ENCODE data around the gene DHRSX.
"Not testable (repeated sequence)": the region's sequence is repeated elsewhere in the genome, so short reads cannot be mapped to it uniquely, and the experiment has no call there.

Gene DHRSX

GRCh38 chrX:2419418-2419817, 81.4 kb downstream of the DHRSX start:
- DNase-seq: not testable (repeated sequence)

- no peak for DNase-seq
Measured at GRCh38 chrX:2418000-2418399, 82.8 kb downstream of the DHRSX start.

- DNase-seq: no peak
Measured at GRCh38 chrX:2416851-2417604, 83.7 kb downstream of the DHRSX start.

DNA sequence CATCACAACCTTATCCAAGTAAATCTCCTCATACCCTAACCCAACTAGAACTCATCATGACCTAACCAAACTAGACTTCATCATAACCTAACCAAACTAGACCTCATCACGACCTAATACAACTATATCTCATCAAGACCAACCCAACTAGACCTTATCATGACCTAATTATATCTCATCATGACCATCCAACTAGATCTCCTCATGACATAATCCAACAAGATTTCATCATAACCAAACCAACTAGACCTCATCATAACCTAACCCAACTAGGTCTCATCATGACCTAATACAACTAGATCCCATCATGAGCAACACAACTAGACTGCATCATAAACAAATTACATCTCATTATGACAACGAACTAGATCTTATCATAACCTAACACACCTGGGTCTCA, 86.4 kb downstream of the DHRSX start:
- DNase-seq: no peak

- no peak for DNase-seq
Measured at GRCh38 chrX:2413969-2414368, 86.8 kb downstream of the DHRSX start.

DNA sequence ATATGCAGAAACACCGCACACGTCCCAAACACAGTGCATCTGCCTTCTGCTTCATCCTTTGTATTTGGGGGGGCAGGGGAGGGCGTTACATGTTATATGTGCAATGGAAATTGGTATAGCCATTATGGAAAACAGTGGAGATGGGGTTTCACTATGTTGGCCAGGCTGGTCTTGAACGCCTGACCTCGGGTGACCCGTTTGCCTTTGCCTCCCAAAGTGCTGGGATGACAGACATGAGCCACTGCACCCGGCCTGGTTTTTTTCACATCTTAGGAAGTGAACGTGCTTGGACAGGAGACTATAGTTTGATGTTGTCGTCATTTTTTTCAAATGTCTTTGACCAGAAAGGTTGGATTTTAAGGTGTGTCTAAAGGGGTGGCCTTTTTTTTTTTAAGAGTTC, 88.6 kb downstream of the DHRSX start:
- no peak for DNase-seq

DNA sequence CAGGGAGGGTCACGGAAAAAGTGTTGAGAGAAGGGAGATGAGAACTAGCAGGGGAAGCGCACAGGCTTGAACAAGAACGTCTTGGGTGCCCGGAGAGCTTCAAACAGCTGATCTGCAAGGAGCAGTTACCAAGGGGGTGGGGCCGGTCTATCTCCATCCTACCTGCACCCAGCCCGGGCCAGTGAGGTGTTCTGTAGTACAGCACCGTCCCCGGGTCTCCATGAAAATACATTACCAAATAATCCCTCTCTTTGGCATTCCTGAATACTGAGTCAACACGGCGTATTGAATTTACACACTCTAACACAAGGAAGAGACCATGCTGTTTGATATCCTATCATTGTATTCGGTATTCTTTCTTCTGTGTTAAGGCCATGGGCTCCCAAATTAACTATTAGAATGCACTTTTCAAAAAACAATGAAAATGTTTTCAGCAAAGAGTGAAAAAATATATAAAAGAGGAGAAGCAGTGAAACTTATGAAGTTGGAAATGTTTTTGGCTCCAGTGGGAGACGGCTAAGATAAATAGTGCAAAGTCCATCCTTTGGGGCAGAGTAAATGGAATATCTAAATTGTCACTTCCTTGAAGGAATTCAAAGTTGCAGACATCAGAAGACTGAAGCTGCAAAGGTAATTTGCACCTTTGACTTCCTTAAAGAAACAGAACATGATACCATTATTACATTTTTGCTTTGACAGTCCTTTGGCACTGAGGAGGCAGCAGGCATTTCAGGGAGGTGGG, 90.3 kb downstream of the DHRSX start:
- no peak for DNase-seq

DNA sequence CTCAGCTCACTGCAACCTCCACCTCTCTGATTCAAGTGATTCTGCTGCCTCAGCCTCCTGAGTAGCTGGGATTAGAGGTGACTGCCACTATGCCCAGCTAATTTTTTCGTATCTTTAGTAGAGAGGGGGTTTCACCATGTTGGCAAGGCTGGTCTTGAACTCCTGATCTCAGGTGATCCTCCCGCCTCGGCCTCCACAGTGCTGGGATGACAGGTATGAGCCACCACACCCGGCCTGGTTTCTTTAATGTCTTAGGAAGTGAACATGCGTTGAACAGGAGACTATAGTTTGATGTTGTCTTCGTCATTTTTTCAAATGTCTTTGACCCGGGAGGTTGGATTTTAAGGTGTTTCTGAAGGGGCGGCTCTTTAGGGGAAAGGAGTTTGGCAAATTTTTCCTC, 91.0 kb downstream of the DHRSX start:
- DNase-seq: no peak

GRCh38 chrX:2408856-2409255, 91.9 kb downstream of the DHRSX start:
- no peak for DNase-seq

DNA sequence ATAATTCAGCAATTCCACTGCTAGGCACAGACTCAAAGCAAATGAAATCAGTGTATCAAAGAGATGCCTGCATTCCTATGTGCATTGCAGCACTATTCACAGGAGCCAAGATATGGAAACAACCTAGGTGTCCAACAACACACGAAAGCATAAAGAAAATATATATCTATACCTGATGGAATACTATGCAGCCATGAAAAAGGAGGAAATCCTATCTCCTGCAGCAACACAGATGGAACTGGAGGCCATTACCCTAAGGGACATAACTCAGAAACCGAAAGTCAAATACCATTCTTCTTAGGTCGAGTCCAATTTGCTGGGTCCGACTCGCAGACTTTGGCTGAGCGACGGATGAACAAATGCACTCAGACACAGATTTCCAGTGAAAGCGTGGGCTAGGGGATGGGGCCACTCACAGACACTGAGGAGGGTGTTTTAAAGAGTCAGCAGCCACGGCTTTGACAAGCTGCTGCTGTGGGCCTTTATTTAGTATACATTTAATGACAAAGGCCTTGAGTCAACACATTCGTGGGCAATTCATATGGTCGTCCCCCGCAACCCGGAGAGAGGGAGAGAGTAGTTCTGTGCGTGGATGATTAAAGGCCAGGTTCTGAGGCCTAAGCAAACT, 93.8 kb downstream of the DHRSX start:
- DNase-seq: no peak

GRCh38 chrX:2404776-2405175, 96.0 kb downstream of the DHRSX start:
- no peak for DNase-seq

DNA sequence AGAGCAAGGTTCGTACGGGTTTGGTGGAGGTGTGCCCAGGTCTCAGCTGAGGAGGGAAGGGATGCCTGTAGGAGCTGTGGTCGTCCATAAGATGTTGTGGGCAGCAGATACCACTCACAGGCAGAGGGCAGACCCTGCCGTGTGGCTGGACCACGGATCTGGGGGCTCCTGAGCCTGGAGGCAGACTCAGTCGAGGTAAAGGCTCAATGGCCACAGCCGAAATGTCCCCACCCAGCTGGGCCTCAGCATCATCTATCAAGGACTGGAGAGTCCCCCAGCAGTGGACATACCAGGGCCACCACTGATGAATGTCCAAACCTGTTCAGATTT, 98.5 kb downstream of the DHRSX start:
- no peak for DNase-seq

DNA sequence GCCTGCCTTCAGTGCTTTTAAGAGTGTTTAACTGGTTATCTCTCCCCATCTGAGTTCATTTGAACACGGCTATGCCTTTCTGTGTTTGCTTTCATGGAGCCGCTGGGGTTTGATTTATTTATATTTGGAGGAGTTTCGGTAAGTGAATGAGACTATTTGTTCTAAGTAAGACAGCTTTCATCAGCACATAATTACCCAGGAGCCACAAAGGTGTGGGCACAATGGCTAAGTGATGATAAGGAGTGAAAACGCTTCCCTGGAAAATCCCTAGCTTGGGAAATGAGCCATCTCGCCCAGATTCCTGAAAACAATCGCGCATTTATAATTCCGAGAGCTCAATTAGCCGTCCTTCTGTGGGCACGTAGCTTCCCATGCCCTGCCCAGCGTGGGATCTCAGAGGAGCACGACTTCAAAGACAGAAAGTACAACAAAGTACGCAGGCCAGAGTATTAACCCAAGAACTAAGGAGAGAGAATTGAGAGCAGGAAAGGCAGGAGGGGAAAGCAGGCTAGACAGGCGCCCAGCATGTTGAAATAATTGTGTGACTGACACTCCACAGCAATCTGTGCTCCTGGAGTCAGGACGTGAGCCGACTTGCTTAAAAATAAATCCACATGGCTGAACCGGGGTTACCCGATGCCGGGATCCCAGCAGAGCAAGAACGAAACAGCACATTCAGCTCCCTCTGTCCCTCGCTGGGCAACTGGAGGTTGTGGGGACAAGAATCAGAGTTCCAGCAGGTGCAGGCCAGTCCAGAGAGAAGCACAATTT, 99.0 kb downstream of the DHRSX start:
- DNase-seq: no peak

DNA sequence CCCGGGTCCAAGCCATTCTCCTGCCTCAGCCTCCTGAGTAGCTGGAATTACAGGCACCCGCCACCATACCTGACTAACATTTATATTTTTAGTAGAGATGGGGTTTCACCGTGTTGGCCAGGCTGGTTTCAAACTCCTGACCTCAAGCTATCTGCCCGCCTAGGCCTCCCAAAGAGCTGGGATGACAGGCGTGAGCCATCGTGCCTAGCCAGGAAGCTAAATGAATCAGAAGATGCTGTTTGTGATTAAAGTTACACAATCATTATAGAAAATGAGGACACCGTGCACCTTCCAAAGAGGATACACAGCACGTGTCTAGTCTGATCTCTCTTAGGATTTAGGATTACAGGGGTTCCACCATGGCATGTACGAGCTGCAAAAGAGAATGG, 99.6 kb downstream of the DHRSX start:
- DNase-seq: no peak

DNA sequence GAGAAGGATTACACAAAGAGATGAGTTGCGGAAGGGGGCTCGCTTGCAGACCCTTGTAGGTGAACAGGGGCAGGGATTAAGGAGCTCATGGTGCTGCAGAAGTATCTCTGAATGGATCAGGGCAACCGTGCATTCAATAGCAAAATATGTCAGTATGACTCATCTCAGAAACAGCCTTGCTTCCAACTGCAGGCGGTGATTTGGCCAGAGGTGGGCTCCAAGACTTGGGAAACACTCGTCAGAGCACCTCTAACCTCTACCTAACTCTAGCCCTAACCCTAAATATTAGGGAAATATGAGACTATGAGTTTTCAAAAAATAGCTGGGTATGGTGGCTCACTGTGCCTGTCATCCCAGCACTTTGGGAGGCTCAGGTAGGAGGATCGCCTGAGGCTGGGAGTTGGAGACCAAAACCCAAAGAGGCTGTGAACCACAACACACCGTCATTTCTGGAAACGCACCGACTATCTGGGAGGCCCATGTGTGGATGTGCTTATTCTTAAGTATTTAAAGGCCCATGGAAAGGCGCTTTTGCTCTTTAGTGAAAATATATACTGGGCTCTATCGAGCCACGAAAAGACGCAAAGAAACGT, 102.6 kb downstream of the DHRSX start:
- no peak for DNase-seq

DNA sequence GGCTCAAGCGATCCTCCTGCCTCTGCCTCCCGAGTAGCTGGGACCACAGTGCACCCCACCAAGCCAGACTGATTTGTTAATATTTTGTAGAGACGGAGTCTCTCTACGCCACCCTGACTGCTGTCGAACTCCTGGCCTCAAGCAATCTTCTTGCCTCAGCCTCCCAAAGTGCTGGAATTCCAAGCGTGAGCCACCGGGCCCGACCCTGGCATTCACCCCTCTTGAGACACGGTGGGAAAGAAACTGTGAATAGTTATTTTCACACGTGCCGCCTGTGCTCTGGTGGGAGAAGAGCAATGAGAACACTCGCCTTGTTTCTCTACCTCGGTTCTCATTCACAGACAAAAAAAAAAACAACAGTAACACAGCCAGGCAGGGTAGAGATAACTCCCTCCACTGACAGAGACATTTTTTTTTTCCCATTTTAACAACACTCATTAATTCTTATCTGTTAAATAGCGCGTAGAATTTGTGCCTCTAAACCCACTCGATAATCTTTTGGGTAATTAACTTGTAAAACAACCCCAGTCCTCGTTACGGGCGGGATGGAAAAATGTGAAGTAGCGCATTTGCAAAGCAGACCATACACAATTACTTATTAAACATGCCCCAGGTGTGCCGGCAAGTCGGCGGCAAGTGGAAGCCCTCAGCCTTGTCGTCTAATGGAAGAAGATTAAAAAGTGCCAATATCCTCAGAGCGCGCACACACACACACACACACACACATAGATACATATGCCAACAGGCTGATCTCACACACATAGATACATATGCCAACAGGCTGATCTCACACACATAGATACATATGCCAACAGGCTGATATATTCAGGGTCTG, 103.3 kb downstream of the DHRSX start:
- DNase-seq: no peak

GRCh38 chrX:2395261-2395992, 105.3 kb downstream of the DHRSX start:
- DNase-seq: no peak

DNA sequence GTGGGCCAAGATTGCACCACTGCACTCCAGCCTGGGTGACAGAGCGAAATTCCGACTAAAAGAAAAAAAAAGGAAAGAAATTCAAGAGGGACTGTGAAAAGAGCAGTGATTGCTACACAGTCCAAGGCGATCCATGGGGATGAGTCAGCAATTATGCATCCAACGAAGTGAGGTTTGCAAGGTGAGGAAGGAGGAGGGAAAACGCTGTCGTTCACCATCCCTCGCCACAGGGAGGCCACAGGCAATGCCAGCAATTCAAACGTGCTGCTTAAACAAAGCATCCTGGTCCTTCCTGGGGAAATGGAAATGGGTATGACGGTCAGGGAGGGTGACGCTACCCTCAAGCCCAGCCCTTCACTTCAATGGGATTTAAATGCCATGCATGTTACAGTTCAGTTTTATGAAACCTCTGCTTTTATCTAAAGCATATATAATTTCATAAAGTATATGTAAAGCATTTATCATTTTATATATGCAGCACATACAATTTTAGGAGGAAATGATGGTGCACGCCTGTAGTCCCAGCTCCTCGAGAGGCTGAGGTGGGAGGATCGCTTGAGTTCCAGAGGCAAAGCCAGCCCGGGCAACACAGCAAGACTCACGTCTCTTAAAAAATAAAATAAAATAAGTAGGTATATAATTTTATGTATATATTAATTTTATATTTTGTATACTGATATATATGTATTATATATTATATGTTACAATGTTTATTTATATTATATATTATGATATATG, 108.7 kb downstream of the DHRSX start:
- no peak for DNase-seq

GRCh38 chrX:2390754-2391153, 110.0 kb downstream of the DHRSX start:
- DNase-seq: no peak

GRCh38 chrX:2389731-2390130, 111.0 kb downstream of the DHRSX start:
- not testable (repeated sequence) for DNase-seq

DNA sequence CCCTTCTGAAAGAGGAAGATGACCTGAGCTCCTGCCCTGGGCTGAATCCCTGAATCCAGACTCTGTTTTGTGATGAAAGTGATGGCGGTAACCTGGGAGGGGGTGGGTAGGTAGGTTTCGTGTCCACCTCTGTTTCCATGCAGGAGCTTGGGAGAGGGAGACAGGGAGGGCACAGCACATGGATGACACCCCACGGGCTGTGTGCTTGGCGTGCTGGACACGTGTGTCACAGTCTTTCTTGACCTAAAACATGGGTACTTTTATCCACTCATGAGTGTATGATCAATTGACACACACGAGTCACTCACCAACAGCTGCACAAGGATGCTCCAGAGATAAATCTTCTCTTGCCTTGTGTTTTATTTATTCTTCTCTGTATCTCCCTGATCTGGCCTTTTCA, 111.5 kb downstream of the DHRSX start:
- no peak for DNase-seq
